Stimulated activated CD4-positive, alpha-beta T cell treated with anti-CD3 and anti-CD28 coated beads, TNF-alpha, amount 100 ng/mL, for 48 hours (primary cell): ENCODE results near the gene CEACAM7.

Experiments
- DNase-seq, 3 donors: peaks; one replicate each; pipeline ENCODE4 v3.0.0-alpha.2; 2020; ENCODE audit warnings: low read depth in 3 of 3

Gene CEACAM7

GRCh38 chr19:41700381-41701195, 12.5 kb upstream of the CEACAM7 start:
- DNase-seq = no peak

- DNase-seq = no peak
Measured at GRCh38 chr19:41699968-41700323, 11.9 kb upstream of the CEACAM7 start.

- no peak for DNase-seq
Measured at GRCh38 chr19:41699231-41699967, 11.3 kb upstream of the CEACAM7 start.

GRCh38 chr19:41698746-41699230, 10.7 kb upstream of the CEACAM7 start:
- no peak for DNase-seq

GRCh38 chr19:41697198-41697855, 9.3 kb upstream of the CEACAM7 start:
- DNase-seq = no peak

GRCh38 chr19:41696402-41697197, 8.5 kb upstream of the CEACAM7 start:
- no peak for DNase-seq

DNA sequence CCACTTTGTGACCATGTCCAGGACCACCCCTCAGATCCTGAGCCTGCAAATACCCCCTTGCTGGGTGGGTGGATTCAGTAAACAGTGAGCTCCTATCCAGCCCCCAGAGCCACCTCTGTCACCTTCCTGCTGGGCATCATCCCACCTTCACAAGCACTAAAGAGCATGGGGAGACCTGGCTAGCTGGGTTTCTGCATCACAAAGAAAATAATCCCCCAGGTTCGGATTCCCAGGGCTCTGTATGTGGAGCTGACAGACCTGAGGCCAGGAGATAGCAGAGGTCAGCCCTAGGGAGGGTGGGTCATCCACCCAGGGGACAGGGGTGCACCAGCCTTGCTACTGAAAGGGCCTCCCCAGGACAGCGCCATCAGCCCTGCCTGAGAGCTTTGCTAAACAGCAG, 7.7 kb upstream of the CEACAM7 start:
- DNase-seq = no peak

GRCh38 chr19:41694831-41695635, 7.0 kb upstream of the CEACAM7 start:
- no peak for DNase-seq

DNA sequence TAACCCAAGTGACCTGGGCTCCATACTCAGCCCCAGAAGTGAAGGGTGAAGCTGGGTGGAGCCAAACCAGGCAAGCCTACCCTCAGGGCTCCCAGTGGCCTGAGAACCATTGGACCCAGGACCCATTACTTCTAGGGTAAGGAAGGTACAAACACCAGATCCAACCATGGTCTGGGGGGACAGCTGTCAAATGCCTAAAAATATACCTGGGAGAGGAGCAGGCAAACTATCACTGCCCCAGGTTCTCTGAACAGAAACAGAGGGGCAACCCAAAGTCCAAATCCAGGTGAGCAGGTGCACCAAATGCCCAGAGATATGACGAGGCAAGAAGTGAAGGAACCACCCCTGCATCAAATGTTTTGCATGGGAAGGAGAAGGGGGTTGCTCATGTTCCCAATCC, 6.1 kb upstream of the CEACAM7 start:
- no peak for DNase-seq

GRCh38 chr19:41691268-41691970, 3.3 kb upstream of the CEACAM7 start:
- peak in 2 of 3 donors; percentile 4 to 20 for DNase-seq

DNA sequence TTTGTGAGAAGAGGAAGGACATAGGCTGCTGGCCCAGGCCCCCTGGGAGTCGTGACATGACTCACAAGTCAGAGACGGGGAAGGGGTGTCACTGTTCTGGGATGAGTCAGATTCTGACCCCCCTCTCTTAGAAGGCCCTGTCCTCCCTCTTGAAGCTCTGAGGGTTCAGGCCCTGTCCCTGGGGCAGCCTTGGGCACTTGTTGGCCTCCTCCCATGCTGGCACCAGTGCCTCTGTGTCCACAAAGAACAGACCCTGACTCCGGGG, 2.7 kb upstream of the CEACAM7 start:
- no peak for DNase-seq

- DNase-seq = no peak
Measured at GRCh38 chr19:41689993-41690800, 2.1 kb upstream of the CEACAM7 start.

DNA sequence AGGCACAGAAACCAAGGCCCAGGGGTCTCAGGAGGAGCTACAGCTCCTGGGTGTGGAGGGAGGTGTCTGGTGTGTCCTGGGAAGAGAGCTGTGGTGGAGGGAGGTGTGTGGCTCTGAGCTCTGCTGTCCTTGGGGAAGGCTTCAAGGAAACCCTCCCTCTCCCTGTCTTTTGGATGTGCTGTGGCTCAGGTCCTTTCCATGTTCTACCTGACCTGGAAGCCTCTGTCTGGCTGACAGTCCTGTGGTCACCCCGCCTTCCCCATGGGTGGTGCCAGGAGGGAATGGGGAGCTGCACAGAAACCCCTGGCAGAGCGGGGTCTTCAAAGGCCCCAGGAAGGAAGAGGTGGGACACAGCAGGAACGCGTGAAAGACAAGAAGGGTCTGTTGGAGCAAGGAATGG, 617 bp upstream of the CEACAM7 start:
- DNase-seq = no peak

DNA sequence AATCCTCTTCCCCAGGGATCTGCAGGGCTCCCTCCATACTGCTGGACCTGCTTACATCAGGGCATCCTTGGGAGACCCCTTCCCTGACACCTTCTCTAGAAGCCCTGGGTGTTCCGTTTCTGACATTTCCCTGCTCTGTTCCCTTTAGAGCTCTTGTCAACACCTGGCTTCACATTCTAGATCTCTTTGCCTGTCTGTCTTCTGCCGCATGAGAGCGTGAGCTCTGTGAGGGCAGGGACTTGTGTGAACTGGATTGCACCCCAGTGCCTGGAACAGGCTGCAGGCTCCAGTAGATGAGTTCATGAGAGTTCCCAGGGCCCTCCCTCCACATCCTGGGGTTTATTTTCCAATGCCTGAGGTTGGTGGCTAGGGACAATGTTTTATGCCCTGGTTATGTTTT, 651 bp downstream of the CEACAM7 start:
- DNase-seq = no peak

DNA sequence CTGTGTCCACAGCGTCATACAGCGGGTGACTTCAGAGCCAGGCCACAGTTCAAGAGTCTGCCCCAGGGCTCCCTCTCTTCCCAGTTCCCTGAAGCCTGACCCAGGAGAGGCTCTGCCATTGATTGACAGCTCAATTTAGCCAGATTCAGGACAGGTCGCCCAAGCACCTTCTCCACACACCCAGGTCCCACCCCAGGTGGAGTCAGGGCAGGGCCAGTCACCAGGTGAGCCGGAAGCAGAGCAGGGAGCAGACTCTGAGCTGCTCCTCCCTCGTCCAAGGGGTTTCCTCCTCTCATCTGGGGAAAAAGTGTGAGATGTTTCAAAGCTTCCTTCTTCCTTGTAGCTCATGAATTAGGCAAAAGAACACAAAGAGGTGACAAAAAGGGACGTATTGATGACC, 5.6 kb downstream of the CEACAM7 start:
- no peak for DNase-seq

- no peak for DNase-seq
Measured at GRCh38 chr19:41671486-41671885, 16.6 kb downstream of the CEACAM7 start.

DNA sequence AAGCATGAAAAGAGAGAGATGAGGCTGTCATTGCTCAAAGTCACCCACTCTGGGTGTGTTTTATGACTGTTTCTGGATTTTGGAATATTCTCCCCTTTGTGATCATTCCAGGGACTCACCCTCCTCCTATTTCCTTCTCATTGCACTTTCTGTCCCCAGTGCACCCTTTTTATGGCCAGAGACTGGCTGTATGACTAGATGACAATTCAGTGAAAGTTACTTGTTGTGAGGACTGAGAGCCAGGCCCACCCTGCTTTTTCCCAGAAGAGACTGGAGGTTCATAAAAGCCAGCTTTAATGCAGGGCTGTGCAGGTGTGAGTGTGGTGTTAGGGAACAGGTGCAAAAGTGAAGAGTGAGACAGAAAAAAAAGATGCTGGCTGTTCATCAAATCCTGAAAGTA, 17.3 kb downstream of the CEACAM7 start:
- DNase-seq = no peak

GRCh38 chr19:41668315-41668714, 19.8 kb downstream of the CEACAM7 start:
- DNase-seq = no peak

DNA sequence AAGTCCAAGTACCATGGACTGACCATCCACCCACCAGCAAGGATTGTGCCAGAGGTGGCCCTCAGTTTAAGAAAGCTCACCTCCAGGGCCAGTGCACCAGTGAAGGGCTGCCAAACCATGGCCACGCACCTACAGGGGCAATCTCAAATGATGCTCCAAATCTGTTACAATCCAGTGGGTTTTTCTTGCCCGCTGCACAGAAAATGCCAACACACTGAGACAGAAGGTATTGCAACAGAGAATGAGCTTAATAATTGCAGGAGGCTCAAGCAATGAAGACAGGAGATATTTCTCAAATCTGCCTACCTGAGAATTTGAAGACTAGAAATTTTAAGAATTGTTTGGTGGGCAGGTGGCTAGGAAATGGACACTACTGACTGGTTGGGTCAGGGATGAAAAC, 22.0 kb downstream of the CEACAM7 start:
- DNase-seq = no peak

DNA sequence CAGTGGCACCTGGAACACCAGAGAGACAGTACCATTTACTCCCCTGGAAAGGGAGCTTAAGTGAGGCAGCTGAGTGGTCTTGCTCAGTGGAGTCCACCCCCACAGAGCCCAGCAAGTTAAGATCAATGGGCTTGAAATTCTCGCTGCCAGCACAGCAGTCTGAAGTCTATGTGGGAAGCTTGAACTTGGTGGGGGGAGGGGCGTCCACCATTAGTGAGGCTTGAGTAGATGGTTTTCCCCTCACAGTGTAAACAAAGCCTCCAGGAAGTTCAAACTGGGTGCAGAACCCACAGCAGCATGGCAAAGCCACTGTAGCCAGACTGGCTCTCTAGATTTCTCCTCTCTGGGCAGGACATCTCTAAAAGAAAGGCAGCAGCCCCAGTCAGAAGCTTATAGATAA, 30.9 kb downstream of the CEACAM7 start:
- DNase-seq = no peak
